HG03045 (cell line): ENCODE measurements around the gene SELENOM.
"Not testable (repeated sequence)": the region's sequence is repeated elsewhere in the genome, so short reads cannot be mapped to it uniquely, and the experiment has no call there.

Experiments
- ATAC-seq: cut with Tn5 transposase; IDR thresholded peaks from one replicate; pipeline ENCODE4 v1.9.1; 2021; ENCODE audit warnings: mild to moderate bottlenecking, moderate library complexity; ENCODE audit not compliant: unreplicated experiment

SELENOM gene

DNA sequence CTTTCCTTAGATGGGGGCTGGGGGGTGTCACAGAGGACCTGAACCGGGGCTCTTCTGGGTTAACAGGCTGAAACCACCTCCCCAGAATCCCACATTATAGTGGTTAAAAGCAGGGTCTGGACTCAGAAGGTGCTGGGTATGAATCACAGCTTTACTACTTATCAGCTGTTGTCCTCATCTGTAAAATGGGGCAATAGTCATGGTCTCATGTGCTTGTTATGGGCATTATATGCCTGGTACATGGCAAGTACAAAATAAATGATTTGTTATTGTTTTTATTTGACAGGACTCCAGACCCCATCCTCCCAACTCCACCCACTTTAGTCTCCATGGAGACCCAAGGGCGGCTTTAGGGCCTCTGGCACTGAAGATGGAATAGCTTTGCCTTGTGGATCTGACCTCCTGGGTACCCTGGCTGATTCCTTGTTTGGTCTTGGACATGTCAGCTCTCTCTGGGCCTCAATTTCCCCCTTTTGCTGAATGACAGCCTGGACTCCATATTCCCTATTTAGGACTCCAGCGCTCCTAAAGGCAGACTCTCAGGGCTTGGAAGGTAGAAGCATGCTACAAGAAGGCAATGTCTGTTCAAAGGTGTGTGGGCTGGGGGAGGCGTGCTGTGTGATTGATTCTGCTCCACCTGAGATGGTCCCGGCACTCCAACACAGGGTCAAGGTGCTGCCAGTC lies 27.1 kb downstream of the SELENOM start:
- ATAC-seq: no peak

DNA sequence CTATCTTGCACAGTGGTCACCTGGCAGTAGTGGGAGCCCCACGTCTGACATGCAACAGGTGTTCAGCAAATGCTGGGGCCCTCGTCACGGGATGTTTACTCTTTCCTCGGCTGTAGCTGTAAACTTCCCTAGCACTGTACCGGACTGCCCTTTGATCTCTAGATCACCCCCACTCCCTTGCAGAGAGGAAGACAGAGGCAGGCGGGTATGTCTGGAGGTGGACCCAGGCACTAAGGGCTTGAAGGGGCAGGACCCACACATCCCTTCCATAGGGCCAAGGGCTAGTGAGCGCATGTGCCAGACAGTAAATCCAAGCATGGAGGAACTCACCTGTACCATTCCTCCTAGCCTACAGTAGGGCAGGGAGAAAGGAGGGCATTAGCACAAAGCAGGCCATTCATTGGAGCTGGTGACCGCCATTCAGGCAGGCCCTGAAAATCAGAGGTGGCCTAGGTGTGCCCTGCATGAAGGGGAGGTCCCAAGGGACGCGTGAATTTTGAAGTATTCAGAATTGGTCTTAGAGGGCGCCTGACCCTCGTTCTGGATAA lies 28.2 kb downstream of the SELENOM start:
- ATAC-seq: no peak

DNA sequence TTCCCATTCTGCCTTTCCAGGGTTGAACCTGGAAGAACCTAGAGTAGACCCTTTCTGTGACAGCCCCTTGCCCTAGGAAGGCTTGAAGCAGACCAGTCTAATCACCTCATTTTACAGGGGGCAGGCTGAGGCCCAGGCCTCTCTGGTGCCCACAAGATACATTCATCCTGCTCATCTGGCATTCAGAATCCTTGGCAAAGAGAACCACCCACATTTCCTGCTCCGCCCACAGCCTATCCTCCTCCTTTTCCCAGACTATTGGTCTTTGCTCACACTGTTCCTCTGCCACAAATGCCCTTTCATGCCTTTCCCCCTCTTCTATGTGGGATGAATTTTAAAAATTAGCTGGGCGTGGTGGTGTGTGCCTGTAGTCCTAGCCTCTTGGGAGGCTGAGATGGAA lies 29.0 kb downstream of the SELENOM start:
- not testable (repeated sequence) for ATAC-seq

DNA sequence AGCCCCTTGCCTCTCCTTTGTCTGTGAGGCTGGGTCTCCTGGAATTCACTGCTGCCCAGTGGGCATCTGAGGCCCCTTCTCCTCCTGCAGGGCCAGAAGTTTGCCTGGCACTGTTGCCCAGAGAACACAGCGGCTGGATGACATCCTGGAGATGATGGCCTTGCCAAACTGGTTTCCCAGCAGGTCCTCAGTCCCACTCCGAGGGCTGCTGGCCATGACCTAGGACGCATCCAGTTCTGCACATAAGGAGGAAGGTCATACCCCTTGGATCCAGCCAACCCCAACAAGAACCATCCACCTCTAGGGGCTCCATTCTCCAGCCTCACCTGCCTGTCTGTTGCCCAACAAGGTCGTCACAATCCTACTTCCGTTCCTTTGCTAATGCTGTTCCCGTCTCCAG lies 29.7 kb downstream of the SELENOM start:
- ATAC-seq: no peak

DNA sequence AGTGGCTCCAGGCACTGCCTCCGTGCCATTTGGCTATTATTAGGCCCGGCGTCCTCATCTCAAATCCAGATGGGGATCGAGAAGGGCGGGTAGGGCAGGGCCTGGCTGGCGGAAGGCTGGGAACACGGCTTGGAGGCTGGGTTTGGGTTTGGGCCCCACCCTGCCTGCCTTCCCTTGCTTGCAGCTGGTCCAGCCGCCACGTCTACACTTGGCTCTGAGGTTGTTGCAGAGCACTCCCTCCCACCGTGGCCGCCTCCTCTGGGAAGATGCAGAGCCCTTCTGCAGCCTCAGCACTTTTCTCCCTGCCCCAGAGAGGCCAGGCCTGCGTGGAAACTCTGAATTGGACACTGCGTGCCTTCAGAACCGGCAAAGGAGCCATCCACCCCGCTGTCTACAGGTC lies 31.4 kb downstream of the SELENOM start:
- ATAC-seq: no peak

DNA sequence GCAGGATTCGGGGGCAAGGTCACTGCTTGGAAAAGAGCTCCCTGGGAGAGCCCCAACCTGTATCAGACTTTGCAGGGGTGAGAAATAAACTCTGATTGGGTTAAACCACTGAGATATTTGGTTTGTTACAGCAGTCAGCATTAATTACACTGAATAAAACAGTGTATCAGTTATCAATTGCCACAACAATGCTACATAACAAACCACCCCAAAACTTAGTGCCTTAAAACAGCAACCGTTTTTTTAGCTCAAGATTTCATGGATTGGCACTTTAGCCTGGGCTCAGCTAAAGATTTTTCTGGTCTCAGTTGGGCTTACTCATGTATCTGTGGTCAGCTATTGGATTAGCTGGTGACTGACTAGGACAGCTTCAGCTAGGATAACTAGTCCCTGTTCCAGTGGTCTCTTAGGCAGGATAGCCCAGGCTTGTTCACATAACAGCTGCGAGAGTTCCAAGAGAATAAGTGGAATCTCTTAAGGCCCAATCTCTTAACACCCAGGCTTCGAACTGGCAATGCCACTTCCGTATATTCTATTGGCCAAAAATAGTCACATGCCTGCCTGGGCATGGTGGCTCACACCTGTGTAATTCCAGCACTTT lies 33.7 kb downstream of the SELENOM start:
- not testable (repeated sequence) for ATAC-seq

DNA sequence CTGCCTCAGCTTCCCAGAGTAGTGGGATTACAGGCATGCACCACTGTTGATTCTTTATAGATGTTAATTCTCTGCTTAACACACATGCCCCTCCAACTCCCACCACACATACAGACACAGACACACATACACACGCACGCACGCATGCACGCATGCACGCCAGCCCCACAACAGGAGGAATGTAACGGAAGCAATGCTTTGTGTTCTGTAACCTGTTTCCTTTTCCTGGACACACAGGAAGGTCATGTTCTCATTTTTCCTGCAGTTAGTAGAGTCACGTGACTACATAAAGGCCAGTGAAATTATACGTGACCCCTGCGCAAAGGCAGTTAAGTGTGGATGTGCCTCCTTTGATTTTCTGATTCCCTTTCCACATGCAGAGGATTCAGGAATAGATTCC lies 34.2 kb downstream of the SELENOM start:
- not testable (repeated sequence) for ATAC-seq

DNA sequence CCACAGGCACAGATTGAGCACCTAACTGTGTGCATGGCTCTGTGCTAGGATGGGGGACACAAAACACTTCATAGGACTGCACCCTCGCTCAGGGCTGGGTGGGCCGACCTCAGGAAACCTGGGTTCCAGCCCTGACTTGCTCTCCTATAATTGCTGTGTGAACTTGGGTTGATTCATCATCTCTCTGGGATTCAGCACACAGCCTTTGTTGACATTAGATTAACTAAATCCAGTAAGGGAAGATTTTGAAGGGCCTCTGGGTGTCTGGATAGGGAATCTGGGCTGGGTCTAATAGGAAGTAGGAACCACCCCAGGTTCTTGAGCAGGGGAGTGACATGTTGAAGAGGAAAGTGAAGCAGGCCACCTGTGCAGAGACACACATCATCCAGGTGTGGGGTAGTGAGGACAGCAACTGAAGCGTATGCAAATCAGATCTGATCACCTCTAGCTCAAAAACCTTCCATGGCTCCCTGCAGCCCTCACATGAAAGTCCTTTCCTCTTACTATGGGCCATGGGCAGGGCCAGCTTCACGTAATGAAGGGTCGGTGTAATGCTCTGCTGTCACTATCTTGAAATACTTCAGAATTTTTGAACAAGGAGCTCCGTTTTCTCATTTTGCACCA lies 37.6 kb downstream of the SELENOM start:
- ATAC-seq: not testable (repeated sequence)

DNA sequence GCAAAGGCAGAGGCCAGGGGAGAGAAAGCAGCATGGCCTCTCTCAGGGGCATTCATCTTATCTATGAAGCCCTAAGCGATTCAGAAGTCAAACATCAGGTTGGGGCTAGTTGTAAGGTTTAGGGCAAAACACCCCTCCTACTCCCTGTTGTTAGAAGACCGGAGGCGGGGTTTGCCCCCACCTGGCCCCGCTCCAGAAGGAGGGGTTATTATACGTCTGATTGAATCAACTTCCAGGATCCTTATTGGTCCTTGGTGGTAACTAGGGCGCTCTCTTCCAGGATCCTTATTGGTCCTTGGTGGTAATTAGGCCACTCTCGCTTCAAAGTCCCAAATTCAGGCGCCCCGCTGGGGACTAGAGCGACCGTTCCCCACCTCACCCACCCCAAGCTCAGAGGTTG lies 38.4 kb downstream of the SELENOM start:
- no peak for ATAC-seq

DNA sequence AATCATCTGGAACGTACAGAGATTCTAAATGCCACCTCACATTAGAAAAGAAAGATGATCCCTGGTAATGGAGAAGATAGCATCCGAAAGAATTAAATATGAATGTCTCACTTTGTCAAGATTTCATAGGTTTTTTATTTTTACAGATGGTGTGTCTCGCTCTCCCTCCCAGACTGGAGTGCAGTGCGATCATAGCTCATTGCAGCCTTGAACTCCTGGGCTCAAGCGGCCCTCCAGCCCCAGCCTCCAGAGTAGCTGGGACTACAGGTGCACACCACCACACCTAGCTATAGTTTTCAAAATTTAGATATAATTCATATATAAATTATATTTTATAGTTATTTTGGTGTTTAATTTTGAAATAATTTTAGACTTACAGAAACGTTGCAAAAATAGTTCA lies 43.0 kb downstream of the SELENOM start:
- no peak for ATAC-seq

DNA sequence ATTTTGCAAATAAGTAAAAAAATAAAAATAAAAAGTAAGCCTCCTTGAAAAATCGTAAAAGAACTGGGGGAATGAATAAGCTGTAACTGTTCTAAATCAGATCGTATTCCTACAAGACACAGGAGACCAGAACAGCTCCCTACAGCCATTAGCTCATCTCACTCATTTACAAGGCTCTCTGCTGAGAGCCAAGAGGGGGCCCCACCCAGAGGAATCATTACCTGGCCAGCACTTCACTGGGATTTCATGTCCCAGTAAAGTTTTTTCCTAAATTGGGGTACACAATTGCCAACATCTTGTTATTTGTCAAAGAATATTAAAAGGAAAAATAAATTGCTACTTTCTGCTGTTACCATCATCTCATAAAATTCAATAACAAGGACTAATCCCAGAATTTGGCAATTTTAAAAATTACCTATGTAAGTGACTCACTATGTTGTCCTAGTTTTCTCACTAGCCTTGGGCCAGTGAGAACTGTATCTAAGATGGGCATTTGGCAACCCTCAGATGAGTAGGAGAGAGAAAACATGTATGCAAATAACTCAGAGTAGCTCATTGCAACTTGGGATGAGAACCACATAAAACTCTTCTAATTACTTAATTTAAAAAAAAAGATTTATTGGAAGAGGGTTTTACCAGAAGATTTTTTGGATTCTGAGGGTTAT lies 44.7 kb downstream of the SELENOM start:
- no peak for ATAC-seq

DNA sequence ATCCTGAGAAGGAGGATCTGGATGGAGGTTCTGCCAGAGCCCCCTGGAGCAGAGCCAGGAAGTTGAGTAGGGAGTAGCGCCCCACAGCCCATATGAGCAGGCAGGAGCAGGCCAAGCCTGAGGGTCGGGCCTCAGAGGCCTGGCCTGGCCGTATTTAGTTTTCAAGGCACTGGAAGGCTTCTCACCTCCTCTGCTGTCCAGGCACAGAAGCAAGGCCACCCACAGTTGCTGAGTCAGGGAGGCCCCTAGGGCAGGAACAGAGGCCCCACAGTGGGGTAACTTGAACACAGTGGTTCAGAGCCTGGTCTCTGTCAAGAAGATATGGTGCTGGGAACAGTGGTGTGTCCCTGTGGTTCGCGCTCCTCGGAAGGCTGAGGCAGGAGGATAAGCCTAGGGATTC lies 47.7 kb downstream of the SELENOM start:
- not testable (repeated sequence) for ATAC-seq

DNA sequence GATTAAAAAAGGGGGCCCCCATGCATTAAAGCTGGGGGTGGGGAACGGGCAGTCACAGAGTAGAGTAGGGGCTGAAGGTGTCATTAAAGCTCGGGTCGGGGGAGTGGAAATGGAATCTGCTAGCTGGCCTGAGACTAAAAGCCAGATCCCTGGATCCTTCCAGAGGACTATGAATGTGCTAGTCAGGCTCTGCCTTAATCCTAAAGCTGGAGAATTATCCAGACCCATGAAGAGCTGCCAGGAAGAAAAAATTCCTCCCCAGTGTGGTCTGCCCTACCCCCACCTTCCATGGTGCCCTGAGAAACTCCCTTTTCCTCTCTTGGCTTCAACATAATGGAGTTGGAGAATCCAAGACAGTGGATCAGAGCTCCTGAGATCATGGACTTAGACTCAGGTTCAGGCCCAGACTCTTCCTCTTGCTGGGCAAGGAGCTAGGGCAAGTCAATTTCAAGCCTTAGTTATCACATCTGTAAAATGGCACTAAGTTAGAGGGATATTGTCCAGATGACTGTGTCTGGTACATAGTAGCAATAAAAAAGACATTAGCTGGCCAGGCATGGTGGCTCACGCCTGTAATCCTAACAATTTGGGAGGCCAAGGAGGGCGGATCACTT lies 50.3 kb downstream of the SELENOM start:
- no peak for ATAC-seq

DNA sequence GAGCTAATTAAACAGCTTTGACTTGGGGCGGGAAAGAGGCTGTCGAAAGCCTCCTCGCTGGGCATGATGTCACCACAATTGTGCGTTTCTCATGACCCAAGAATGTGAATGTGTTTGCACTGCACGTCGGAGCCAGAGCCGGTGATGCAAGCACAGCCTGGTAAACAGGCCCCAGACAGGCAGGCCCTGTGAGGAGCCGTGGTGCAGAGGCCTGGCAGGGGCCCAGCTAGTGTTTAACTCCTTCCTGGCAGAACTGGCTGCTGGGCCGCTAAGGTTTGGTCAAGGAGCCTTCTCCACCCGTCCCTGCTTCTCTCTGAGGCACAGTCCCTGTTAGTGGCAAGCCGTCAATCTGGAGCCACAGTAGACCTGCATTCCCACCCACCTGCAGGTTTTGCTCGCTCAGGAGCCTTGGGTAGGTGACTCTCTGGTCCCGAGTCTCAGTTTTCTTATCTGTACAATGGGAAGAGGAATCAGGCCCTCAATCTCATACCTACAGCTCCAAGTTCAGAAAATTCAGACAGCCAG lies 51.7 kb downstream of the SELENOM start:
- ATAC-seq: no peak

DNA sequence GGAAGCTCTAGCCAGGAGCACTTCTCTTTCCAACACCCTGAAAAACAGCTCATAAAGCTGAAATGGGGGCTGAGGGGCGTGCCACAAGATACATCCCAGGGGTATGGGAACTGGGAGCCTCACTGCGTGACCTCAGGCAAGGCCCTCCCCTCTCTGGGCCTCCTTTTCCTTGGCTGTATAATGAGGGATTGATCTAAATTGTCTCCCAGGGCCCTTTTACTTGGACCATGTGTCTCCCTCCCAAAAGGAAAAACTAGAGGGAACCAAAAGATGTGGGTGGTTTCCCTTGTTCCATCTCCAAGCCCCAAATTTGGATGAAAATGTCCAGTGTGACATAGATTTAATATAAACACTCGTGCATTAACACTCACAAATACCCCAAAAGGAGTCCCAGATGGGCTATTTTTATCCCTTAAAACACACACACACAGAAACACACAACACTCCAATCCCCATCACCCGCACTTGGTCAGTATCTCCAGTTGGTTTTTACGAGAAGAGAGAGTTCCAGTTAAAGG lies 52.2 kb downstream of the SELENOM start:
- no peak for ATAC-seq
